CD4-positive, alpha-beta T cell treated with Interleukin-6 at 100 ng/mL for 8 hours (primary cell): ENCODE measurements around the gene SPATA9.

Source experiments
- DNase-seq: peaks from one replicate; pipeline ENCODE4 v3.0.0-alpha.2; 2020; ENCODE audit warnings: mixed read lengths, low spot score

SPATA9 gene

DNA sequence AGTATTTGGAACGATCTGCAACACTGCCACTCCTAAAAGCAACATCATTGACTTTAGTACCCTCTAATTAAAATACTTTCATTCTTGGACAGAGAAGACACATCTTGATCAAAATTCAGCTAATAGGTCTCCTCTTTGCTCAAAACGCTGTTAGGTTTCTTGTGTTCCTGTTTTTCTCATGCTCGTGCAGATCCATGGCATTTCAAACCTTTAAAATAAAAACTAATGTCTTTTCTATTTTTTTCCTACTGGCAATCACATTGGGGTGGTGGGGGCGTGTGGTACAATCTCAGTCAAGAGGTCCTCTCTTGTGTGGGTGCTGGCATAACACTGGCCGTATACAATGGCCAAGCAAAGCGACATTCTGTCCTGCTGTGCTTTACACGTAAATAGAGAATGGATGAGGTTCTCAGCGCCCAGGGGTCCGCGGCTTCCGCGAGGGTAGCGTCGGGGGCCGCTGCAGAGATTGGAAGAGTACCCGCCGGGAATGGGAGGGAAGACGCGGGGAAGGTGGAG, 63.2 kb downstream of the SPATA9 start:
- DNase-seq = no peak

- no peak for DNase-seq
Measured at GRCh38 chr5:95619096-95619495, 63.7 kb downstream of the SPATA9 start.

DNA sequence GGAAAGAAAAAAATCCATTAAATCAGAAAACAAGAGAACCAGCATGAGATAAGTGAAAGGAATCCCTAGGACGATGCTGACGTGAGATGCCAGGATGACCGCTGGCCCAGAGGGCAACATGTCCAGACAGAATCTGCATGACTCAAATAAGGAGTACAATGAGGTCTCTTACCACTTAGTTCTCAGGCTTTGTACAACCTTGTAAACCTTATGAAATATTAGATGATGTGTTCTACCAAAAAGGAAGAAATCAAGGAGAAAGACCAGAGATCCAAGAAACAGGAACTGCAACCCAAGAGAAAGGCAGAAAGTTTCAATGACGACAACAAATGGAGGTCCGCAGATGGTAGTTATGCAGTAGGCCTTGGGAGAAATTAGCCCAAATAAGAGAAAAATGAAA, 65.7 kb downstream of the SPATA9 start:
- DNase-seq = no peak

DNA sequence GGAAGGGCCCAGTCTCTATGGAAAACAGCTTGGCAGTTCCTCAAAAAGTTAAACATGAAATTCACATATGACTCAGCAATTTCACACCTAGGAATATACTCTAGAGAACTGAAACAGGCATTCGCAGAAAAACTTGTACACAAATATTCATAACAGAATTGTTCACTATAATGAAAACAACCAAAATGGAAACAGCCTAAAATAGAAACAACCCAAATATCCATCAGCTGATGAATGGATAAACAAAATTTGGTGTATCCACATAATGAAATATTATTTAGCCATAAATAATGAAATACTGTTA, 67.7 kb downstream of the SPATA9 start:
- DNase-seq = no peak

DNA sequence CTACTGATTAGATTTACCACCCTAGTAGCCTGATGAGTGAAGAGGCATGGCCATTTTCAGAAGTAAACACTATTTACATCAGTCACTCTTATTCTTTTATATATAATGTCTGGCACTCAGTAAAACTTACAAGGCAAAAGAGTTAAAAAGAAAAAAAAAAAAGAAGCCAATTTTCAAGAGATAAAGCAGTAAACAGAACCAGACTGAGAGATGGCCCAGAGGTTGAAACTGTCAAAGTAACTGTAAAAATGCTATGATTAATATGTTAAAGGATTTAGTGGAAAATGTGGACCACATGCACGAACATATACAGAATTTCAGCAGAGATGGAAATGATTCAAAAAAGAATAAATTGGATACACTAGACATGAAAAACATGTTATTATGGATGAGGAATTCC, 69.3 kb downstream of the SPATA9 start:
- no peak for DNase-seq

- no peak for DNase-seq
Measured at GRCh38 chr5:95611396-95611795, 71.4 kb downstream of the SPATA9 start.

- no peak for DNase-seq
Measured at GRCh38 chr5:95610546-95610945, 72.2 kb downstream of the SPATA9 start.

DNA sequence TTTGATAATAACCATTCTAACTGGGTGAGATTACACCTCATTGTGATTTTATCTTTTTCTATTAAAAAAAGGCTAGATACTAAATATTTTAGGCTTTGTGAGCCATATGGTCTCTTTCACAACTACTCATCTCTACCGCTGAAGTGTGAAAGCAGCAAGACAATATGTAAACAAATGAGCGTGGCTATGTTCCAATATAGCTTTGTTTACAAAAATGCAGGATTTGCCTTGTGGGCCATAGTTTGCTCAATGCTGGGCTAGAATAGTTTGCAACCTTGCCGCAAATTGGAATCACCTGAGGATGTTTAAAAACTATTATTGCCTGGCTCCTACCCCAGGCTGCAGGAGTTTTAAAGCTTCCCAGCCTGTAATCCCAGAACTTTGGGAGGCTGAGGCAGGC, 73.1 kb downstream of the SPATA9 start:
- no peak for DNase-seq
